ENCODE results near the gene SSH3. TPM values are rescaled to one million over a fixed set of nuclear protein-coding genes. Genes with fewer than 3 reads are reported as not detected.

SSH3 gene
- total and polyA plus RNA-seq, 2 of the 4 experiments (the other 2 are of a cell fraction) = 7.3 to 26.7 TPM

DNA sequence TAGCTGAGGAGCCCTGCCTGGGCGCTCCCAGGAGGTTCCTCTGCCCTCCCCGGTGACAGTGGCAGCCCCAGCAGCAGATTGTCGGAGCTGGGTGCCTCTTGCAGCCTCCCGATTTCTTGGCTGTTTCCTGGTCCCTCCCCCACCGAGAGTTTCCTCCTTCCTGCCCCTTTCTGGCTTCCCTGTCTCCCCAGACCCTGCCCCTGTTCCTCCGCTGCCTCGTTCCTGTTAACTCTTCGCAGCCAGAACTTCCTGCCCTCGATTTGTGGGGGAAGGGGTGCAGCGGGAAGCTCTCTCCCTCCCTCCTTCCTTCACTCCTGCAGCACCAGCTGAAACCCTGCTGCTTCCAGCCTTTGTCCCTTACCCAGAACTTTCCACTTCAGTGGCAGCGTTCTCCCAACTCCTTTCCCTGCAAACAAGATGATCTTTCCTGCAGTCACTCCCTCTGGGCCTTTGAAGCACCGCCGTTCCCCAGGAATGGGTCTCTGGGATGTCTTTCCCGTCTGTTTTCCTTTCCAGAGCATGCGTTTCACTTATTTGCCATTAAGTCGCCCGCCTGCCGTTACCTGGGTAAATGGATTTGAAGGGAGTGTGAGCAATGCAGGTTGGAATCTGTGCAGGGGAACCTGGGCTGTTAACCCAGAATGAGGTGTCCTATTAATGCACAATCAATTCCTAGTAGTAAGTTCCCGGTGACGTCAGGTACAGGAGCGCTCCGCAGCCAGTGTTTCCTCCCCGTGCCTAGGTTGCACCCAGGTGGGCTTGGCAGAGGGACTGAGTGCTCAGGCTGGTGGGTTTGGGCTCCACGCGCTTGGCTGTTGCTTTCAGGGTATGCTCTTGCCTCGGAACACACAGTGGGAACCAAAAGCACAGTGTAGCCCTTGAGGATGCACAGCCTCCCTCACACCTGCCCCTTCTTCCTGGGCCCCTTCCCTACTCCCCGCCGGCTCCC, 32.8 kb upstream of the SSH3 start:
- Histone ChIP-seq H4K91ac (ENCODE audit: insufficient read depth, low read depth, low read length) (peak overlapping the region; percentile 39; the same call in 1 of the 2 replicates), H4K8ac (ENCODE audit: low read depth in 2 of 2, low read length in 2 of 2) (peak overlapping the region; percentile 26 to 54; a peak in 2 of 4 replicates), H3K36me3 (ENCODE audit: control insufficient read depth, insufficient read depth, low read length) (peaks cover 10% of the 10 kb centered on the region; the same call in 1 of the 2 replicates), H2AK5ac (ENCODE audit: low read depth, low read length) (0 out of 2 replicates have a peak overlapping the region, but pooled peaks have one; percentile 1), H3K4me1 (ENCODE audit: control insufficient read depth, insufficient read depth, low read length) (peaks cover 35% of the 10 kb centered on the region), H3K4me2 (ENCODE audit: low read depth, low read length) (peak overlapping the region; percentile 57; the same call in 1 of the 2 replicates), H3K23ac (ENCODE audit: low read depth, low read length) (peak overlapping the region; percentile 51; the same call in 1 of the 2 replicates), H2BK20ac (ENCODE audit: low read depth, low read length) (no peak overlapping the region), H3K9me3 (ENCODE audit: control insufficient read depth, insufficient read depth, low read length) (no peaks in the 10 kb centered on the region), H3K79me1 (ENCODE audit: low read depth in 1 of 2, low read length in 2 of 2) (peaks cover 21 to 92% of the 10 kb centered on the region in 2 experiments; a peak in 3 of 4 replicates), H3K9me1 (ENCODE audit: insufficient read depth, low read length) (peaks cover 40% of the 10 kb centered on the region), H4K5ac (ENCODE audit: low read depth, low read length) (no peak overlapping the region; the same call in 1 of the 2 replicates), H2BK120ac (ENCODE audit: low read depth, low read length) (peak overlapping the region; percentile 19), H4K20me1 (ENCODE audit: insufficient read depth, low read length) (peaks cover 44% of the 10 kb centered on the region), H2BK5ac (ENCODE audit: low read depth, low read length, poor library complexity, severe bottlenecking) (no peak overlapping the region), H2BK15ac (ENCODE audit: low read depth, low read length) (no peak overlapping the region), H2AK9ac (replicated peaks; ENCODE audit: low read depth, low read length, poor library complexity) (peak overlapping the region; percentile 73), H3K56ac (ENCODE audit: extremely low read depth, insufficient read depth, low read length) (no peak overlapping the region), H3K9ac (ENCODE audit: low read depth, low read length) (peak overlapping the region; percentile 54), H3K4me3 (ENCODE audit: insufficient read depth, low read depth, low read length) (no peak overlapping the region), H3K4ac (ENCODE audit: low read depth, low read length) (peak overlapping the region; percentile 30; the same call in 1 of the 2 replicates), H3K27ac (ENCODE audit: insufficient read depth, low read length) (peak overlapping the region; percentile 48), H2AFZ (replicated peaks; ENCODE audit: low read length, poor library complexity) (peak overlapping the region; percentile 65), H3K18ac (ENCODE audit: low read depth, low read length) (no peak overlapping the region), H3K14ac (replicated peaks; ENCODE audit: low read depth, low read length) (peak overlapping the region; percentile 76), H3K27me3 (ENCODE audit: control insufficient read depth, insufficient read depth, low read length) (no peaks in the 10 kb centered on the region)
- CTCF ChIA-PET = no interaction called here
- POLR2A ChIA-PET (ENCODE audit: unreplicated experiment) = interaction anchor here (0.5 to 0.6 kb wide), 2 partner anchors 131 to 1377 kb away, joined by 4 to 5 read pairs; partner anchors contain the start of gene PPP1CA
- no peak for DNase-seq
- intact Hi-C loops (cut with micrococcal nuclease) = no loop called here
- WGBS, 2 experiments (ENCODE audit: extremely low coverage in 2 of 2, insufficient read length in 1 of 2) = 51% methylated on average over 6 of the region's 28 CpGs; no CpG with 5 or more reads in 1 of the 2 experiments
- ATAC-seq (ENCODE audit: low read depth) = no peak
- dilution Hi-C loops (cut with HindIII; ENCODE audit: low sequenced_read_pairs, unreplicated experiment) = no loop called here
- in situ Hi-C loops (cut with MboI; ENCODE audit: low sequenced_read_pairs) = no loop called here
- BruUV-seq (replicated peaks) = no TSS peak
- TF ChIP-seq MAFK (IDR thresholded peaks at IDR 0.05; ENCODE audit: low read depth, low read length) (no peak), MAZ (IDR thresholded peaks at IDR 0.05; ENCODE audit: borderline replicate concordance, low read depth, low read length) (no peak), RFX5 (IDR thresholded peaks at IDR 0.05; ENCODE audit: low read depth, low read length) (no peak), CHD1 (IDR thresholded peaks at IDR 0.05; ENCODE audit: low read depth, low read length) (no peak), USF2 (IDR thresholded peaks at IDR 0.05; ENCODE audit: low read depth, low read length) (no peak), SMC3 (IDR thresholded peaks at IDR 0.05; ENCODE audit: low read depth, low read length) (no peak), FOS (IDR thresholded peaks at IDR 0.05; ENCODE audit: low read depth, low read length) (no peak), RCOR1 (IDR thresholded peaks at IDR 0.05; ENCODE audit: insufficient replicate concordance, low read length) (no peak), RAD21 (IDR thresholded peaks at IDR 0.05; ENCODE audit: low read length) (no peak), CEBPB (IDR thresholded peaks at IDR 0.05; ENCODE audit: low read depth, low read length) (no peak), BHLHE40 (IDR thresholded peaks at IDR 0.05; ENCODE audit: low read depth, low read length) (no peak), MXI1 (IDR thresholded peaks at IDR 0.05; ENCODE audit: borderline replicate concordance, low read depth, low read length) (no peak), NFE2L2 (IDR thresholded peaks at IDR 0.05; ENCODE audit: low read depth, low read length) (no peak)
- TF ChIP-seq, protein P1, sequence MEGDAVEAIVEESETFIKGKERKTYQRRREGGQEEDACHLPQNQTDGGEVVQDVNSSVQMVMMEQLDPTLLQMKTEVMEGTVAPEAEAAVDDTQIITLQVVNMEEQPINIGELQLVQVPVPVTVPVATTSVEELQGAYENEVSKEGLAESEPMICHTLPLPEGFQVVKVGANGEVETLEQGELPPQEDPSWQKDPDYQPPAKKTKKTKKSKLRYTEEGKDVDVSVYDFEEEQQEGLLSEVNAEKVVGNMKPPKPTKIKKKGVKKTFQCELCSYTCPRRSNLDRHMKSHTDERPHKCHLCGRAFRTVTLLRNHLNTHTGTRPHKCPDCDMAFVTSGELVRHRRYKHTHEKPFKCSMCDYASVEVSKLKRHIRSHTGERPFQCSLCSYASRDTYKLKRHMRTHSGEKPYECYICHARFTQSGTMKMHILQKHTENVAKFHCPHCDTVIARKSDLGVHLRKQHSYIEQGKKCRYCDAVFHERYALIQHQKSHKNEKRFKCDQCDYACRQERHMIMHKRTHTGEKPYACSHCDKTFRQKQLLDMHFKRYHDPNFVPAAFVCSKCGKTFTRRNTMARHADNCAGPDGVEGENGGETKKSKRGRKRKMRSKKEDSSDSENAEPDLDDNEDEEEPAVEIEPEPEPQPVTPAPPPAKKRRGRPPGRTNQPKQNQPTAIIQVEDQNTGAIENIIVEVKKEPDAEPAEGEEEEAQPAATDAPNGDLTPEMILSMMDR (conservative IDR thresholded peaks at IDR 0.05; ENCODE audit: low read depth, low read length) = no peak
